ENCODE measurements around the gene TMEM42.

TMEM42 gene

DNA sequence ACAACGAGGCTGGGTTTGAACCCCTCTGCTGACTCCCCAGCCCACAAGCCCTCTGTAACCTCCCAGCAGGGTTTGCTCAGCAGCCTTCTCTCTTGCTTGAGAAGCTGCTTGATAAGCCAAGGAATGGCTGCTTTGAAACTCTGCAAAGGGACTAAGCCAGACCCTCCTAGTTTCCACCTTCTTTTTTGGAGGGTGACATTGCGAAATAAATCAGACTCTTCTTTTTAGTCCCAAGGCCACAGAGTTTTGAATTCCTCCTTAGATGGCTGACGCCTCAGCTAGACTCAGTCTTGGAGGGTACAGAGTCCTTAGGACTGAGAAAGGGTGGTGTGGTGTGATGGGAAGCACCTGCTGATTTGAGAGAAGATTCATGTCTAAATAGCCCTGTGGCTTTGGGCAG lies 13.9 kb downstream of the TMEM42 start:
- DNase-seq, result no peak

DNA sequence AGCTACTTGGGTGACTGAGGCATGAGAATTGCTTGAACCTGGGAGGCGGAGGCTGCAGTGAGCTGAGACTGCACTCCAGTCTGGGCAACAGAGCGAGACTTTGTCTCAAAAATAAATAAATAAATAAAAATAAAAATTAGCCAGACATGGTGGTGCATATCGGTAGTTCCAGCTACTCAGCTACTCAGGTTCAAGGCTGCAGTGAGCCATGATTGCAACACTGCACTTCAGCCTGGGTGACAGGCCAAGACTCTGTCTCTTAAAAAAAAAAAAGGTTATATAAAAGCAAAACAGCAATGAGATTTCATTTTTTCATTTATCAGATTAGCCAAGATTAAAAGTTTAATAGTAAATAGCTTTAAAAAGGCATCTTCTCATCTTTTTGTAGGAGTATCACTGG lies 15.6 kb downstream of the TMEM42 start:
- DNase-seq, result no peak

DNA sequence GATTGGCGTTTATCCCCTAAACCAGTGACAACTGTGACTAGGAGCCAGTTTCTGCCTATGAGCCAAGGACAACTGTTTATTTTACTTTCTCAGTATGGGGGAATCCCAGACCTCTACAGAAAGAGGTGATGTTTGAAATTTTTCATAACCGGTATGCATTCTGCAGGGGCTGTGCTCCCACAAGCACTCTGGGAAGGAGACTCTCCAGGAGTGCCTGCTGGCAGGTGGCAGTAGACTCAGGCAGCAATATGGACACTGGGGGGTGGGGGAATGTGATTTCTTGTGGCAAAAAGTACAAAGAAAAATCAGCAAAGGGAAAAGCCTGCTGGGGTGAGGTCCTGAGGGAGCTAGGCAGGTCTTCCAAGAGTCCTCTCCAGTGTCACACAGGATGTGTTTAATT lies 18.6 kb downstream of the TMEM42 start:
- no peak for DNase-seq

DNA sequence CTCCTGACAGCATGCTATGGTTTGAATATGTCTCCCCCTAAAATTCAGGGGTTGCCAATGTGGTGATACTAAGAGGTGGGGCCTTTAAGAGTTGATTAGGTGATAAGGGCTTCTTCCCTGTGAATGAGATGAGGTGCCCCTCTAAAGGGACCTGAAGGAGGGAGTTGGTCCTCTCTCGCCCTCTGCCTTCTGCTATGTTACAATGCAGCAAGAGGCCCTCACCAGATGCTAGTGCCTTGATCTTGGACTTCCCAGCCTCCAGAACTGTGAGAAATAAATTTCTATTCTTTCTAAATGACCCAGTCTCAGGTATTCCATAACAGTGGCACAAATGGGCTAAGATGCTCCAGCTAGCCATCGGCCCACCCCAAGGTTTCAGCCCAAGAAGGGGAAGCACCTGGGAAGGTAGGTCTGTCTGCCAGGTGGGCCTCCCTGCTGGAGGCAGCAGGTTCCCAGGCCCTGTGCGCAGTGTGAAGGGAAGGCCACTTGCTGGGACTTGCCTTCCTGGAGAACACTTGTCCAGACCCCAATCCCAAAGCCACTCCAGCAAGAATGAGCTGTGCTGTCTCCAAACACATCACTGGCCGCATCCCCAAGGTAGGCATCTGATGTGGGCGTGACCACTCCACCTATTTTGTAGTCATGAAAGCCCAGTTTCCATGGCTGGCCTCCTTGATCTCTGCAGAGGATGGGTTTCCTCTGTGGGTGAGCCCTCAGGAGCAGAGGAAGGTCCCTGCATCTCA lies 21.7 kb downstream of the TMEM42 start:
- DNase-seq, result no peak

DNA sequence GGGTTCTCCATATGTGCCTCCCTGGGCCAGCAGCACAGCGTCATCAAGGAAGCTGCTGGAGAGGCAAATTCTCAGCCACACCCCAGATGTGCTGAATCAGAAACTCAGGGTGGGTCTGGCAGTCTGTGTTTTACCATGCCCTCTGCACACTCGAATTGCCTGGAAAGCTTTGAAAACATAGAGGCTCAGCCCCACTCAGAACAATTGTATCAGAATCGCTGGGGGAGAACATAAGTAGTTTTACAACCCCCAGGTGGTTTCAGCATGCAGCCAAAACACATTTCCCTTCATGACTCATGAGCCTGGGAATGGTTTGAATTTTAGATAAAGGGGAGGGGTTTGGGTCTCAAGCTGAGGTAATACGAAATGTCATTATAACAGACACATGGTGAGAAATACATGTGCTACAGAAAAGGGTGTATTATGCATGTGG lies 22.3 kb downstream of the TMEM42 start:
- no peak for DNase-seq

DNA sequence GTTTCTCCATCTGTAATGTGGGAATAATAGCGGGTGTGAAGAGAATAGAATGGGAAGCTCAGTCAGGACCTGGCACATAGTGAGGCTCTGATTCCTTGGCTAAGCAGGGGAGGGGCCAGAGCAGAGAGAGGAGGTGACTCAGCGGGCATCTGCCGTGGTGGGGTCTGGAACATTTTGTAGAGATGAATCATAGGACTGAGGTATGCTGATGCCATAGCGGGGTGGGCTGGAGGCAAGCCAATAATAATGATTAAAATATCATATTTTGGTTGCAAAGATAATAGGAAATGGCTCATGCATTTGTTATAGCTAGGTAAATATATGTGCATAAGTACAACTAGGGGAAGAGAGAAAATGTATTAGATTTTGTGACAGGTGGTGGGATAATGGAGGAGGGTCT lies 23.9 kb downstream of the TMEM42 start:
- no peak for DNase-seq

DNA sequence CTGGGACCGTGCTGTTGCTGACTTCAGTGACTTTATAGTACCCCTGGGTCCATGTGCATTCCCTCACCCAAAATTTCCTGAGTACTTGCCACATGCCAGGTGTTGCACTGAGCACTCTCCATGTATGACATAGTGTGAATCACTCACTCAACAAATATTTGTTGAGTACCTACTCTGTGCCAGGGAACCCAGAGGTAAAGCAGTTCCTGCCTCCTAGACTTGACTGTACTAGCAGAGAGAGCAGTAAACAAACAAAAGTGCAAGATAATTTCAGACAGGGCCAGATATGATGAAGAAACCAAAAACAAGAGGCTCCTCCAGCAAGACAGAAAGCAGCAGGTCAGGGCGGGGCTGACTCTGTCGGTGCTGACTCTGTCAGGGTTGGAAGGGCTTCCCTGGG lies 24.8 kb downstream of the TMEM42 start:
- DNase-seq, result no peak

DNA sequence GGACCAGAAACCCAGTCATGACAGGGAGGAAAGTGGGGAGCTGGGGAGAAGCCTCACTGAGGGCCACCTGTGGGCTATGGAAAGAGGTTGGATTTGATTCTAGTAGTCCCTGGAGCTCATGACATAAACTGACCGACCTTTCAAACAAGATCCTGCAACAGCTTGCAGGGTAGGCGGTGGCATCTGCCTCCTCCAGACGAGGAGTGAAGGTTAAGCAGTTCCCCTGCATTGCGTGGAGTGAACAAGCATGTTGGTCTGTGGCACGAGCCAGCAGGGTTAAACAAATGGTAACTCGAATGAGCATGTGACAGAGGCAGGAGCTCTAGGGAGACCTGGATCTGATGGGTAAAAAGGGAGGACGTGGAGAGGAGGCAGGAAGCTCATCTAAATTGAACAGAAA lies 25.4 kb downstream of the TMEM42 start:
- no peak for DNase-seq

DNA sequence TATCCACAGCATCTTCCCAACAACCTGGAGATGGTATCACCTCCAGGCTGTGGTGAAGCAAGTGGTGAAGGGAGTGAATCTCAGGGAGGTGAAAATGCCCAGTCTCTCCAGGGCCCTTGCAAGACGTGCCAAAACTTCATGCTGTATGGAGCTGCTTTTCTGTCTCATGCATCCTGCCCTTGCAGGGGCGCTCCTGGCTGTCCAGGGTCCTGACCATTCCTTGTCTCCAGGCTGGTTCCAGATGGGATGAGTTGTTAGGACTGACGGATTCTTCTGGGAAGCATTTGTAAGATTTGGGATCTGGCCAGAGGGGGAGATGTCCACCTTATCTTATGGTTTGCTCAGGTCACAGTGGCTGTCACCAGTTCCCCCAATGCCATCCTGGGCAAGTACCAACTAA lies 28.5 kb downstream of the TMEM42 start:
- no peak for DNase-seq

DNA sequence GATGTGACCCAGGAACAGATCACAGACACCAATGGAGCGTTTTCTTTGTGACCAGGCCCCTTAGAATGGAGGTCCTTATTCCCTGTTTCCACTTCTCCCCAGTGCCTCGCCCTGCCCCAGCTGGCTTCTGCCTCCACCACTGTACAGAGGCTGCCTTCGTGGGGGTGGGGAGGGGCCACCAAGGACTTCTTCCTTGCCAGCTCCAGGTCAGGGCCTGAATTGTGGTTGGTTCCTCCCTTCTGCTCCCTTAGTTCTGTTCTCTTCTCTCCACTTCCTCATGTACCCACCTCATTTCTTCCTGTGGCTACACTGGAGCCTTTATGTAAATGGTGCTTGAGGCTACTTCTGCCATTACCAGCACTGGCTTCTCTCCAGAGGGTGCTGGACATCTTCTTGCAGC lies 29.1 kb downstream of the TMEM42 start:
- no peak for DNase-seq

DNA sequence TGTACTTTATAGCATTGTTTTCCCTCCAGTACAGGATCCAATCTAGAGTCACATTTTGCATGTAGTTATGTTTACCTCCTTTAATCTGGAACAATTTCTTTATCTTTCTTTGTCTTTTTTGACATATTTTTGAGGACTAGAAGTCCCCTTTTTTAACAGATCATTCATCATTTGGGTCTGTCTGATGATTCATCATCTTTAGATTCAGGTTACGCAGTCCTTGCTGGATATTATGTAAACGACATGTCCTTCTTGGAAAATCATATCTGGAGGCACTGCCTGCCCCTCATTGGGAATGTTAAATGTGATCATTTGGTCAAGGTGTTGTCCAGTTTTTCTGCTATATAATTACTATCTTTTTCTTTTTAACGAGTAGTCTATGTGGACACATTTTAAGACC lies 31.0 kb downstream of the TMEM42 start:
- no peak for DNase-seq

DNA sequence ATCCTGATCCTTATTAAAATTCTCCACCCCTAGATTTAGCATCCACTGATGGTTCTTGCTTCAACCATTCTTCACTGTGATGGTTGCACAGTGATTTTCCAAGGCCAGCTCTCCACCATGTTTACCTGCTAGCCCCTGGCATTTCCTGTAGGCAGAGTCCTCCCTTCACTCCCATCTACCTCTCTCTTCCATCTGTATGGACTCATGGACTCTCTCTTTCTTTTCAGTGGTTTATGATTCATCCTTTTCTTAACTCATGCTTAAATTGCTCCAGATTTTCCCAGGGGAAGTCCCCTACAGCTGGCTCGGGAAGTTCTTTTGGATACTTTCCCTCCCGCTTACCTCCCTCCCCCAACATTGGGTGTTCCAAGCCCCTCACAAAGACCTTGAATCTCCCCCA lies 31.4 kb downstream of the TMEM42 start:
- DNase-seq, result no peak

DNA sequence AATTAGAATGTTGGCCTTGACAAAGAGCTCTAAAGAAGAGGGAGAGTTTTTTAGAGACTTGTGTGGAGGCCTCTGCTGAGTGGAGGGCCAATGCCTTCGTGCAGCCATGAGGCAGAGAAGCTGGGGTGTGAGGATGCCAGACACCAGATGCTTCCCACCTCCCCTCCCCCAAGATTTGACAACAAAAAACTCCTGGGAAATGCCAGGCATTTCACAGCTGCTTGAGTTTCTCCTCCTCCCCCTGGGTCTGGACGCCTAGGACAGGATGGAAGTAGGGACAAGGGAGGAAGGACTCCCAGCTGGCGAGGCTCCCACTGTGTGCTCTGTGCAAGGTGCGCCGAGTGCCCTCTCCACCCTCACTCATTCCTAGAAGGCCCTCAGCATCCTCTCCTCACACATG lies 32.8 kb downstream of the TMEM42 start:
- DNase-seq, result no peak

DNA sequence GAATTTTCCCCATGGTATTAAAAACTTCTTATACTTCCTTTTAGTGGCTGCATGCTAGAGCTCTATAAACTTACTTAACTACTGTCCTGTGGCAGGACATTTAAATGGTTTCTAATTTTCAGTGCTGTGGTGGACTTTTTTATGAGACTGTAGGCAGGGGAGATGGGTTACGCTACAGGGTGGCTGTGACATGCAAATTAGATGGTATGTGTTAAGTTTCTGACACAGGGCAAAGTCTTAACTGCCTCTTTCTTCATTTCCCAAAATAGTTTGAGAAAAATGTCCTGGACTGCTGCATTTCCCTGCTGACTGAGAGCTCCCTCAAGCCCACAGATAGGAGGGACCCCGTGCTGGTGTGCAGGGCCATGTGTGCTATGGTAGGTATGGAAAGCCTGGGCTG lies 34.7 kb downstream of the TMEM42 start:
- DNase-seq, result no peak

DNA sequence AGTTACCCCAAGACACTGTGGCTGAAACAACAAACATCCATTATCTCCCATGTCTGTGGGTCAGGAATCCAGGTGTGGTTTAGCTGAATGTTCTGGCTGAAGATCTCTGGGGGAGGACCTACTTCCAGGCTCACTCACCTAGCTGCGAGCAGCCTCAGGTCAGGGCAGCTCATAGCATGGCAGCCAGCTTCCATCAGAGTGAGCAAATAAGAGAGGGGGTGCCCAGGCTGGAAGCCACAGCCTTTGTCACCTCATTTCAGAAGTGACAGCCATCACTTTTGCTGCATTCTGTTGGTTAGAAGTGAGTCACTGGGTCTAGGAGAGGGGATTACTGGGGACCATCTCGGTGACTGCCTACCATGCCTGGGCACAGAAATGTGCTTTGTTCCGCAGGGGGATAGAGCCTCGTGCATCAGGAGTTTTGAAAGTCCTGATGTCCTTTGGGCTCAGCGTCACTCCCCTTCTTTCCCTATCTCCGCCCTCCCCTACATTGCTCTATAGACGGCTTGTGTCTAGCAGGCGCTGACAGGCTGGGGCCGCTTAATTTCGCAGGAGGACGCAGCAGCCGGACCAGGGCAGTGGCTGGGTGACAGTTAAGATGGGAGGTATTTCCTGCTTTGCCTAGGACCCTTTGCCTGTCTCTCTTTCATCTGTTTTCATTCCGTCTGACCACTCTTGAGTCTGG lies 38.1 kb downstream of the TMEM42 start:
- no peak for DNase-seq

DNA sequence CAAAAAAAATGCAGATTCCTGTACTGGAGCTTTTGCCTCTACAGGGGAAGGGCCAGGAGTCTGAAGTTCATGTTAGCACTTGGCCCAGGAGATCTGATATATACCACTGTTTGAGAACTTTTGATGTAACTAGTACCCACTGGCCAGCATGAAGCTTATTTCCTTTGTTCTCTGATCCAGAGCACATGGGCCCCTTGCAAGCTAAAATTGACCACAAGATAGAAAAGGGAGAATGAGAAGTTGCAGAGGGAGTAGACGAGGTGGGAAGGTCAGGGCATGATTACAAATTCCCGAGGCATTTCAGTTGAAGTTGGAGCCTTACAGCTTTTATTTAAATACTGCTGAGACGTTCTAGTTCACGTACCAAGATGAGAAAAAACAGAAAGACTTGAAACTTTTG lies 40.9 kb downstream of the TMEM42 start:
- DNase-seq, result no peak

DNA sequence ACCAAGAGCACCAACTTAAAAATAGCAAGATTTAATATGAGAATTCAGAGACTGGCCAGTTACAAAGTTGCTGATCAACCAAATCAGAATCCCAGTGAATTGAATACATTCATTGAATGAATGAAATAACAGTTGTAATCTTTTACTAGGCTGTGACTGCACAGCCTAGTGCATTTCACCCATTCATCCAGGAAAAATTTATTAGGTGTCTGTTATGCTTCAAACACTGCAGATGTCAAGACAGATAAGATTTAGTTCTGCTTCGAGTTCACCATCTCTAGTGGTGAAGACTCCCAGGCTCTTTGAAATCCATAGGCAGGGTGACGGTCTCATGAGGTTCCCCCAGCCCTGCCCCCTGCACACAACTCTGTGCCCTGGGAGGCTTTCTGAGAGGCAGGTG lies 41.6 kb downstream of the TMEM42 start:
- no peak for DNase-seq

DNA sequence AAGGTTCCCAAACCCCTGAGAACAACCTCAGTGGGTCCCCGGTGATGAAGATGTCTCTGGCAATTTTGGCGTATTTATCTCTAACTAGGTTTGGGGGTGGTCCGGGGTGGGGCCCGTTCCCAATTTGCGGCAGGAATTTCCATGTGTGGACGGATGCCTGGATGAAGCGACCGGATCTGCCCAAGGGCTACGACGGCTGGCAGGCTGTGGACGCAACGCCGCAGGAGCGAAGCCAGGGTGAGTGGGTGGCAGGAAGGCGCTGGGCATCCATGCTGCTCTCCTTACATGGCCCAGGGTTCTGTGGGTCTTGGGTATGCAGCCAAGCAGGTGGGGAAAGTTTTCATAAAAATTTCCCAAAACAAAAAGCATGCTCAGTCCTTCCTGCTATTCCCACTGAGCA lies 42.0 kb downstream of the TMEM42 start:
- DNase-seq, result no peak

DNA sequence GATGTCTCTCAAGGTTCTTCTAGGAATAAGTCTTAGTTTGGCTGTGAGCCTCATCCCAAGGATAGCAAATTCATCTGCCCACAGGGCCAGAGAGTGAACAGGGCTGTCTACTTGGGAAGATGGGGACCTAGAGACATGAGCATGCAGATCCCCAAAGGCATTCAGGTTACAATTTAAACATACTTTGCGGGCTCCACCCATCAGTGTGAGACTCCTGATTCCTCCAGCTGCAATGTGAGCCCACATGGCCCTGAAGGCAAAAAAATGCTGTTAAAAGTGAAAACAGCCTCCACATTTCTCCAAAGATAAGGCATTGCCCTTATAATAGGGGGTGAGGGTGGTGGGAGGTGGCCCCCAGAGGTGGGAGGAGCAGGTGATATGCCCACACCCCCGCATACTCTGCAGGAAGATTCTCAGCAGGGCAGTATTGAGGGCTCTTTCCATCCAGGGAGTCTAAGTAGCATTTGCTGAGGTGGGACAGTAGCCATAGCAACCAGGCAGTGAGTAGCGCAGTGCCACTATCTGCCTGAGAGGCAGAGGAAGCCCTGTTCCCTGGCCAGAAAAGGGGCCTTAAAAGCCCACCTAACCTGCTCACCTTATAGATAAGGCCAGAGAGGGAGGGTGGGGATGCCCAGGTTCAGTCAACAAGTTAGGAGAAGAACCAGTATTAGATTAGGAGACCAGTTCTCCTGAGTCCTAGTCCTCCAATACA lies 43.9 kb downstream of the TMEM42 start:
- no peak for DNase-seq

DNA sequence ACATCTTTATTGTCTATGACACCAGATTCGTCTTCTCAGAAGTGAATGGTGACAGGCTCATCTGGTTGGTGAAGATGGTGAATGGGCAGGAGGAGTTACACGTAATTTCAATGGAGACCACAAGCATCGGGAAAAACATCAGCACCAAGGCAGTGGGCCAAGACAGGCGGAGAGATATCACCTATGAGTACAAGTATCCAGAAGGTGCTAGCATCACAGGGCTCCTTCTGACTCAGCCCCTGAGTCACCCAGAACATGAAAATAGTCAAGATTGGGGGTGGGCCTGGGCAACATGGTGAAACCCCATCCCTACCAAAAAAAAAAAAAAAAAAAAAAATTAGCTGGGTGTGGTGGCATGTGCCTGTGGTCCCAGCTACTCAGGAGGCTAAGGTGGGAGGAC lies 45.3 kb downstream of the TMEM42 start:
- no peak for DNase-seq

DNA sequence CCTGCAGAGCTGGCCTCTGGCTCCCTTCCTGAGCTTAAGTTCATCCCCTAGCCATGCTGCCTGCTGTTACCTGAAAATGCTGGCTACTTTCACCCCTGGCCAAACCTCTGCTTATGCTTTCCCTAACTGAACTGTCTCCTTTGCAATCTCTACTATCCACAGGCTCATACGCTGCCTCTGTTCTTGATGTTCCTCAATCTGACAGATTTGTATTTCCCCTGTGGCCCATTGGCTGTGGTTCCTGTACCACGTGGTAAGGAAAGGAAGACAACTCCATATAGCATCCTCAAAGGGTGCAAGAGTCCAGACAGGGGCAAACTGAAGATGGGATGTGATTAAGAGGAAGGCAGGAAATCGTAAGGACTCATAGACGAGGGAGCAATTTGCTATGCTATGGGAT lies 45.9 kb downstream of the TMEM42 start:
- no peak for DNase-seq

DNA sequence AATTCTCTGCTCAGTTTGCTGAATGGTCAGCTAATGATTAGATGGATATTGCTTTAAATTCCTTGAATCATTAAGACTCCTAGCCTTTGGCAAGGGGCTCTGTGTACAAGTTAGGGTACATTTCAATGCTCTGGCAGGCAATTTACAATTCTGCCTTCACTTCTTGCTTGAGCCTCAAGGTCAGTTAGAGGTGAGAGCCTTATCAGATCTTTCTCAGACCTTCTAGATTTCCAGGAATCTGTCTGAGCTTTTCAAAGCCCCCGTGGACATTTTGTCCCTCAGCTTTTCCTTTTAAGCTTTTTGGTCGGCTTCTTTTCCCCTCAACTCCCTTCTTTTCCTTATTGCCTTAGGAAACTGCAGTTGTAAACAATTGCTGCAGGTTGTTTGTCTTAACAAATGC lies 47.4 kb downstream of the TMEM42 start:
- no peak for DNase-seq

DNA sequence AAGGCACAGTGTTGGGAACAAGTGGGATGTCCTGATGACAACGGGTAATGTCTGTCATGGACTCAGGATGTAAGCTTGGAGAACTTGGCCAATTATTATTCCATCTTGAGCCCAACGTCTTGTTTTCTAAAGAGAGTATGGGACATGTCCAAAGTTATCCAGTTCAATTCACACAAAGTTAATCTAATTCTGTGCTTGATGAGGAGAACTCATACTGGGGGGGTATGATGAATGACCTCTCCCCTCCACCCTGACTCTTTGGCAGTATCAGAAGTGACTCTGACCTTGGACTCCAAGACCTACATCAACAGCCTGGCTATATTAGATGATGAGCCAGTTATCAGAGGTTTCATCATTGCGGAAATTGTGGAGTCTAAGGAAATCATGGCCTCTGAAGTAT lies 49.0 kb downstream of the TMEM42 start:
- DNase-seq, result no peak

DNA sequence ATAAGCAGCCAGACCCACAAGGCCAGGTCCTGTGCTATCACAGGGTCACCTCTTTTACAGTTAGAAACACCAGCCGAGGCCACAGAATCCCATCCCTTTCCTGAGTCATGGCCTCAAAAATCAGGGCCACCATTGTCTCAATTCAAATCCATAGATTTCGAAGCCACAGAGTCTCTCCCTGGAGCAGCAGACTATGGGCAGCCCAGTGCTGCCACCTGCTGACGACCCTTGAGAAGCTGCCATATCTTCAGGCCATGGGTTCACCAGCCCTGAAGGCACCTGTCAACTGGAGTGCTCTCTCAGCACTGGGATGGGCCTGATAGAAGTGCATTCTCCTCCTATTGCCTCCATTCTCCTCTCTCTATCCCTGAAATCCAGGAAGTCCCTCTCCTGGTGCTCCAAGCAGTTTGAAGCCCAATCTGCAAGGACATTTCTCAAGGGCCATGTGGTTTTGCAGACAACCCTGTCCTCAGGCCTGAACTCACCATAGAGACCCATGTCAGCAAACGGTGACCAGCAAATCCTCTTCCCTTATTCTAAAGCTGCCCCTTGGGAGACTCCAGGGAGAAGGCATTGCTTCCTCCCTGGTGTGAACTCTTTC lies 52.3 kb downstream of the TMEM42 start:
- DNase-seq, result peak; percentile 24

Data from NCI-H1048 (cell line).